Astrocyte (in vitro differentiated cells and primary cell): ENCODE data around the gene DAZAP1. TPM values are rescaled to one million over a fixed set of nuclear protein-coding genes. Genes with fewer than 3 reads are reported as not detected.

Experiments used
- DNase-seq: peaks from one replicate; pipeline ENCODE4 v3.0.0-alpha.2; 2010; ENCODE audit warnings: low read depth
- FAIRE-seq: peaks from 2 replicates; lab custom pipeline; 2011; peaks lifted over from hg19 to GRCh38; lab: Jason Lieb, UNC
- H2AFZ ChIP-seq: 2 replicates; pipeline ENCODE4 v1.6.0; 2012; ENCODE audit warnings: low read depth, low read length, inconsistent platforms
- H3K27ac ChIP-seq: 2 replicates; pipeline ENCODE4 v1.5.1; 2011; ENCODE audit warnings: low read depth, low read length, inconsistent platforms
- H3K27me3 ChIP-seq: 2 replicates; pipeline ENCODE4 v1.6.0; 2011; ENCODE audit warnings: low read length, inconsistent platforms; ENCODE audit not compliant: insufficient read depth
- H3K36me3 ChIP-seq: 2 replicates; pipeline ENCODE4 v1.5.1; 2011; ENCODE audit warnings: low read length, inconsistent platforms; ENCODE audit not compliant: insufficient read depth
- H3K4me1 ChIP-seq: 2 replicates; pipeline ENCODE4 v1.5.1; 2011; ENCODE audit warnings: low read length, inconsistent platforms; ENCODE audit not compliant: insufficient read depth
- H3K4me2 ChIP-seq: 2 replicates; pipeline ENCODE4 v1.6.0; 2012; ENCODE audit warnings: low read length, inconsistent platforms
- H3K4me3 ChIP-seq: 2 replicates; pipeline ENCODE4 v1.5.1; 2011; ENCODE audit warnings: low read depth, mild to moderate bottlenecking, low read length, inconsistent platforms; ENCODE audit not compliant: insufficient read depth
- H3K79me2 ChIP-seq: 2 replicates; pipeline ENCODE4 v1.6.0; 2012; ENCODE audit warnings: mild to moderate bottlenecking, low read length, inconsistent platforms; ENCODE audit not compliant: insufficient read depth
- H3K9ac ChIP-seq: 2 replicates; pipeline ENCODE4 v1.6.0; 2012; ENCODE audit warnings: mild to moderate bottlenecking, low read length, inconsistent platforms
- H3K9me3 ChIP-seq: 2 replicates; pipeline ENCODE4 v1.5.1; 2012; ENCODE audit warnings: low read depth, mild to moderate bottlenecking, low read length, inconsistent platforms; ENCODE audit not compliant: insufficient read depth
- H4K20me1 ChIP-seq: 2 replicates; pipeline ENCODE4 v1.6.0; 2012; ENCODE audit warnings: low read length, inconsistent platforms; ENCODE audit not compliant: insufficient read depth
- H3K27ac Mint-ChIP-seq: one replicate; pipeline ENCODE4 v1.8.0; 2021; ENCODE audit warnings: mild to moderate bottlenecking, mixed read lengths; ENCODE audit not compliant: unreplicated experiment
- H3K27me3 Mint-ChIP-seq: one replicate; pipeline ENCODE4 v1.8.0; 2021; ENCODE audit warnings: low read depth, mixed read lengths; ENCODE audit not compliant: unreplicated experiment
- H3K36me3 Mint-ChIP-seq: one replicate; pipeline ENCODE4 v1.8.0; 2021; ENCODE audit warnings: low read depth, mixed read lengths; ENCODE audit not compliant: unreplicated experiment
- H3K4me1 Mint-ChIP-seq: one replicate; pipeline ENCODE4 v1.8.0; 2021; ENCODE audit warnings: low read depth, mixed read lengths; ENCODE audit not compliant: unreplicated experiment
- H3K4me3 Mint-ChIP-seq: one replicate; pipeline ENCODE4 v1.8.0; 2021; ENCODE audit warnings: mild to moderate bottlenecking, moderate library complexity, mixed read lengths; ENCODE audit not compliant: unreplicated experiment
- H3K9me3 Mint-ChIP-seq: one replicate; pipeline ENCODE4 v1.8.0; 2021; ENCODE audit warnings: mild to moderate bottlenecking, mixed read lengths; ENCODE audit not compliant: unreplicated experiment
- EZH2 ChIP-seq: IDR thresholded peaks from 2 replicates; pipeline ENCODE4 v1.6.1; 2012; ENCODE audit warnings: mild to moderate bottlenecking, low read length, inconsistent platforms; ENCODE audit not compliant: insufficient read depth
- total RNA-seq: library from RNA; stranded (reverse); gene quantifications from 2 replicates; pipeline ENCODE4 v1.2.1, GENCODE V29; 2021
- TF ChIP-seq, protein P1 (sequence below): IDR thresholded peaks from 2 replicates; pipeline ENCODE4 v1.5.1; 2011; ENCODE audit warnings: low read depth, mild to moderate bottlenecking, inconsistent platforms, low read length, moderate library complexity; ENCODE audit not compliant: insufficient read depth

Gene DAZAP1
- total RNA-seq, 1 donor from 2014 or later: 108 TPM

DNA sequence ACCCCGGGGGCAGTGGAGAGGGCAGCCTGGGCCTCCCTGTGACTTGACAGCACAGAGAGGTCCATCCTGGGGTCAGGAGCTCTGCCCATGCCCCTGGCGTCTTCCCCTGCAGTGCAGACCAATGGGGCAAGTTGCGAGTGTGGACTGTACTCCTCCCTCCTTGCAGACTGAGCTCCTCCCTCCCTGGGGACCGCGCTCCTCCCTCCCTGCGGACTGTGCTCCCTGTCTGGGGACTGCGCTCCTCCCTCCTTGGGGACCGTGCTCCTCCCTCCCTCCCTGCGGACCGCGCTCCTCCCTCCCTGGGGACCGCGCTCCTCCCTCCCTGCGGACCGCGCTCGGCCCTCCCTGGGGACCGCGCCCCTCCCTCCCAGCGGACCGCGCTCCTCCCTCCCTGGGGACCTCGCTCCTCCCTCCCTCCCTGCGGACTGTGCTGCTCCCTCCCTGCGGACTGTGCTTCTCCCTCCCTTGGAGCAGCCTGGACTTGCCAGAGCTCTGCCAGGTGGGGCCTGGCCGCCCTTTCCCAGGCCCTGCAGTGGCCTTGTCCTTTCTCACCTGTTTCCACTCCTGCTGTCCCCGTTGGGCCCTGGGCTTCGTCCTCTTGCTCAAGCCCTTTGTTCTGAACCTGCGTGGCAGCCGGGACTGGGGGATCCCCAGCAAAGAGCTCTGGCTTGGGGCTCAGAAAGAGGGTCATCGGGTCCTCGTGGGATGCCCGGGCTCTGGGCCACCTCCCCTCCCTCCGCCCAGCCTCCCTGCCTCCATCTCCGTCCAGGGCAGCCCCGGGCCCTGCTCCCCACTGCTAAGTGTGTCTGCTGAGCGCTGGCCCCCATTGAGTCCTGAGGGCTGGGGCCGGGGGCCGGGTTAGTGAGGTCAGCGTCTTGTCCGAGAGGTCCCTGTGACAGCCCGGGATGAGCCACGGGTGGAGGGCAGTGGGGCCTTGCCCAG is 12.9 kb upstream of the DAZAP1 start:
- Histone ChIP-seq H3K4me1 (no peaks in the 10 kb centered on the region), H3K9ac (no peak overlapping the region), H3K4me3 (no peak overlapping the region), H3K27me3 (no peaks in the 10 kb centered on the region), H2AFZ (no peak overlapping the region), H3K27ac (no peak overlapping the region), H3K4me2 (no peak overlapping the region), H3K79me2 (no peaks in the 10 kb centered on the region), H3K36me3 (no peaks in the 10 kb centered on the region), H3K9me3 (no peaks in the 10 kb centered on the region), H4K20me1 (peaks cover 3% of the 10 kb centered on the region)
- FAIRE-seq (no peak), DNase-seq (no peak)
- no peaks in the 10 kb centered on the region for H3K4me1 Mint-ChIP-seq
- no peak overlapping the region for H3K4me3 Mint-ChIP-seq
- no peaks in the 10 kb centered on the region for H3K9me3 Mint-ChIP-seq
- H3K27ac Mint-ChIP-seq: no peak overlapping the region
- peaks cover 4% of the 10 kb centered on the region for H3K36me3 Mint-ChIP-seq
- TF ChIP-seq EZH2: no peak
- TF ChIP-seq, protein P1, sequence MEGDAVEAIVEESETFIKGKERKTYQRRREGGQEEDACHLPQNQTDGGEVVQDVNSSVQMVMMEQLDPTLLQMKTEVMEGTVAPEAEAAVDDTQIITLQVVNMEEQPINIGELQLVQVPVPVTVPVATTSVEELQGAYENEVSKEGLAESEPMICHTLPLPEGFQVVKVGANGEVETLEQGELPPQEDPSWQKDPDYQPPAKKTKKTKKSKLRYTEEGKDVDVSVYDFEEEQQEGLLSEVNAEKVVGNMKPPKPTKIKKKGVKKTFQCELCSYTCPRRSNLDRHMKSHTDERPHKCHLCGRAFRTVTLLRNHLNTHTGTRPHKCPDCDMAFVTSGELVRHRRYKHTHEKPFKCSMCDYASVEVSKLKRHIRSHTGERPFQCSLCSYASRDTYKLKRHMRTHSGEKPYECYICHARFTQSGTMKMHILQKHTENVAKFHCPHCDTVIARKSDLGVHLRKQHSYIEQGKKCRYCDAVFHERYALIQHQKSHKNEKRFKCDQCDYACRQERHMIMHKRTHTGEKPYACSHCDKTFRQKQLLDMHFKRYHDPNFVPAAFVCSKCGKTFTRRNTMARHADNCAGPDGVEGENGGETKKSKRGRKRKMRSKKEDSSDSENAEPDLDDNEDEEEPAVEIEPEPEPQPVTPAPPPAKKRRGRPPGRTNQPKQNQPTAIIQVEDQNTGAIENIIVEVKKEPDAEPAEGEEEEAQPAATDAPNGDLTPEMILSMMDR: no peak
- no peaks in the 10 kb centered on the region for H3K27me3 Mint-ChIP-seq

- Histone ChIP-seq H3K4me3 (no peak overlapping the region), H3K9me3 (no peaks in the 10 kb centered on the region), H3K27ac (no peak overlapping the region), H3K27me3 (no peaks in the 10 kb centered on the region), H3K9ac (no peak overlapping the region), H2AFZ (no peak overlapping the region), H3K79me2 (no peaks in the 10 kb centered on the region), H3K4me1 (peaks cover 1% of the 10 kb centered on the region), H3K4me2 (no peak overlapping the region), H4K20me1 (peaks cover 3% of the 10 kb centered on the region), H3K36me3 (no peaks in the 10 kb centered on the region)
- Mint-ChIP-seq H3K36me3 (peaks cover 4% of the 10 kb centered on the region), H3K4me1 (no peaks in the 10 kb centered on the region), H3K27ac (no peak overlapping the region), H3K9me3 (no peaks in the 10 kb centered on the region), H3K27me3 (no peaks in the 10 kb centered on the region), H3K4me3 (no peak overlapping the region)
- TF ChIP-seq, protein P1: no peak
- no peak for TF ChIP-seq EZH2
- FAIRE-seq: no peak
- no peak for DNase-seq
Observed at GRCh38 chr19:1395194-1396018, 12.0 kb upstream of the DAZAP1 start.
